Colonic mucosa (tissue), 4 donors: Measurements from ENCODE around the gene USP22. TPM values are rescaled to one million over a fixed set of nuclear protein-coding genes. Genes with fewer than 3 reads are reported as not detected.

Experiments
- DNase-seq: peaks from one replicate; pipeline ENCODE4 v3.0.0-alpha.2; 2020
- H3K27ac ChIP-seq: fragments of 200-600 bp; one replicate; pipeline ENCODE4 v1.8.0; 2021
- H3K27me3 ChIP-seq: fragments of 200-600 bp; one replicate; pipeline ENCODE4 v1.8.0; 2021
- H3K36me3 ChIP-seq: fragments of 200-600 bp; one replicate; pipeline ENCODE4 v1.8.0; 2021
- H3K4me1 ChIP-seq: fragments of 200-600 bp; one replicate; pipeline ENCODE4 v1.8.0; 2021; ENCODE audit warnings: mild to moderate bottlenecking
- H3K4me3 ChIP-seq: fragments of 200-600 bp; one replicate; pipeline ENCODE4 v1.8.0; 2021
- H3K9ac ChIP-seq, 2 donors: one replicate each; pipeline ENCODE4 v1.7.0; 2013; ENCODE audit warnings: control low read depth in 2 of 2, low read depth in 2 of 2, low read length in 2 of 2
- H3K9me3 ChIP-seq: fragments of 200-600 bp; one replicate; pipeline ENCODE4 v1.8.0; 2021
- CTCF ChIP-seq: fragments of 200-600 bp; IDR thresholded peaks from one replicate; pipeline ENCODE4 v1.8.0; 2022; ENCODE audit warnings: antibody characterized with exemption, mild to moderate bottlenecking
- intact Hi-C: fragments of 100-400 bp; cut with DNase I; formaldehyde crosslinking; loops from one replicate; pipeline ENCODE4 v1.14.1; 2022
- total RNA-seq, 2 donors: library from RNA; stranded (reverse); fragmentation: NEBNext Ultra II Directional in 1 of 2; extraction: Animal tissue kit (Norgen Biotek cat#: 25700) in 1 of 2; gene quantifications; one replicate each; pipeline ENCODE4 v1.2.1, GENCODE V29; 2021
- donor health status: healthy.
- donor health status: DM: no; HTN: no; CAD: no.
- donor health status: DM: no; HTN: no; CAD: no.

USP22 gene
- total RNA-seq, 2 donors from 2014 or later = 174 to 190 TPM

GRCh38 chr17:21030375-21030774 lies 12.4 kb downstream of the USP22 start:
- Histone ChIP-seq H3K27me3 (no peaks in the 10 kb centered on the region), H3K4me1 (peaks cover 9% of the 10 kb centered on the region), H3K9me3 (no peaks in the 10 kb centered on the region), H3K9ac (no peak overlapping the region), H3K4me3 (no peak overlapping the region), H3K27ac (no peak overlapping the region), H3K36me3 (no peaks in the 10 kb centered on the region)
- no peak for DNase-seq
- TF ChIP-seq CTCF = no peak
- intact Hi-C loops = no loop called here

DNA sequence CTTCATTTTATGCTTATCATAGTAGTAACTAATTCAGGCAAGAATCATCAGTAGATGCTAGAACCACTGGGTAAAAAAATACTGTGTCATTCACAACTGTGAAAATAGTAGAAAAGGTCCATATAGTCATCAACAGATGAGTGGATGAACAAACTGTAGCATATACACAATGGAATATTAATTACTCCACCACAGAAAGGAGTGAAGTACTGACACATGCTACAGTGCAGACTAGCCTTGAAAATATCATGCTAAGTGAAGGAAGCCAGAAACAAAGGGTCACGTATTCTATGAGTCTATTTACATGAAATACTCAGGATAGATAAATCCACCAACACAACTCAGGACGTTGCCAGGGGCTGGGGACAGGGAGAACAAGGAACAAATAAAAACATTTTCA lies 13.3 kb downstream of the USP22 start:
- no peak for DNase-seq
- intact Hi-C loops = no loop called here
- no peaks in the 10 kb centered on the region for H3K27me3 ChIP-seq
- peaks cover 3% of the 10 kb centered on the region for H3K4me1 ChIP-seq
- H3K9me3 ChIP-seq = no peaks in the 10 kb centered on the region
- no peak for TF ChIP-seq CTCF
- H3K27ac ChIP-seq = no peak overlapping the region
- no peak overlapping the region for H3K4me3 ChIP-seq
- H3K9ac ChIP-seq = no peak overlapping the region
- H3K36me3 ChIP-seq = no peaks in the 10 kb centered on the region

DNA sequence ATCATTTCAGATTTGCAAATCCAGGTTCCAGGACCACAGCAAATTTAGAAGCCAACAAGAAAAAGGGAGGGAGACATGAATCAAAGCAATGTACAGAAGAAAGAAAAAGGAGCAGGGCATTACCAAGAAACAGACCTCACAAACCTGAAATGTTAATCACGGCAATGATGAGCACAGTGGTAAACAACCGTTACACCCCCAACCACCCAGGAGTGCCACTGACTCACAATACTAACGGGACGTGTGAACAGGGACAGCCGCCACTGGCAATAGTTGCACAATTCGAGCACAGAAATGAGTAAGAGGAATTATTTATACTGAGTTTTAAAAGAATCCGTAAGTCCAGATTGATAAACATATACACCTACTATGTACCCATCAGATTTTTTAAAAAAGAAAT lies 13.8 kb downstream of the USP22 start:
- Histone ChIP-seq H3K4me3 (no peak overlapping the region), H3K4me1 (peaks cover 3% of the 10 kb centered on the region), H3K27me3 (no peaks in the 10 kb centered on the region), H3K36me3 (no peaks in the 10 kb centered on the region), H3K9me3 (no peaks in the 10 kb centered on the region), H3K27ac (no peak overlapping the region), H3K9ac (no peak overlapping the region)
- intact Hi-C loops = no loop called here
- TF ChIP-seq CTCF = no peak
- DNase-seq = no peak

- Histone ChIP-seq H3K9me3 (no peaks in the 10 kb centered on the region), H3K4me1 (peaks cover 3% of the 10 kb centered on the region), H3K9ac (no peak overlapping the region), H3K36me3 (no peaks in the 10 kb centered on the region), H3K27ac (no peak overlapping the region), H3K4me3 (no peak overlapping the region), H3K27me3 (no peaks in the 10 kb centered on the region)
- no peak for DNase-seq
- no peak for TF ChIP-seq CTCF
- intact Hi-C loops = no loop called here
Measured at GRCh38 chr17:21028192-21028591, 14.6 kb downstream of the USP22 start.

- no peak for TF ChIP-seq CTCF
- DNase-seq = no peak
- Histone ChIP-seq H3K4me3 (no peak overlapping the region), H3K27ac (no peak overlapping the region), H3K4me1 (peaks cover 3% of the 10 kb centered on the region), H3K36me3 (no peaks in the 10 kb centered on the region), H3K27me3 (no peaks in the 10 kb centered on the region), H3K9ac (no peak overlapping the region), H3K9me3 (no peaks in the 10 kb centered on the region)
- intact Hi-C loops = no loop called here
Measured at GRCh38 chr17:21027031-21027430, 15.8 kb downstream of the USP22 start.

DNA sequence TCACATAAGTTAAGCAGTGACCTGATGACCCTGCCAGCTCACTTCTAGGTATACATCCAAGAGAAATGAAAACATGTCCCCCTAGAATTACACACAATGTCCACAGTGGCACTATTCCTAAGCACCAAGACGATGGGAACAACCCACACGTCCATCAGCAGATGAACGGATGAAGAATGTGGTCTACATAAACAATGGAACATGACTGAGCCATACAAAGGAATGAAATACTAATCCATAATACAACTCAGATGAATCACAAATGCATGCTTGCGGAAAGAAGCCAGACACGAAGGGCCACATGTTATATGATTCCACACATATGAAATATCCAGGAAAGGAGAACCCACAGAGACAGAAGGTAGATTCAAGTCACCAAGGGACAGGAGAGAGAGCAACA lies 17.4 kb downstream of the USP22 start:
- Histone ChIP-seq H3K27me3 (no peaks in the 10 kb centered on the region), H3K9me3 (no peaks in the 10 kb centered on the region), H3K4me1 (peaks cover 3% of the 10 kb centered on the region), H3K9ac (no peak overlapping the region), H3K27ac (no peak overlapping the region), H3K36me3 (peaks cover 6% of the 10 kb centered on the region), H3K4me3 (no peak overlapping the region)
- intact Hi-C loops = no loop called here
- no peak for TF ChIP-seq CTCF
- no peak for DNase-seq
